Keratinocyte (primary cell): ENCODE measurements around the gene MAP3K8. TPM values are rescaled to one million over a fixed set of nuclear protein-coding genes. Genes with fewer than 3 reads are reported as not detected.

Source experiments
- DNase-seq: peaks from one replicate; pipeline ENCODE4 v3.0.0-alpha.2; 2011; ENCODE audit warnings: low read depth, missing footprints, low spot score
- FAIRE-seq: peaks from 2 replicates; lab custom pipeline; 2011; peaks lifted over from hg19 to GRCh38; lab: Jason Lieb, UNC
- H2AFZ ChIP-seq: 2 replicates; pipeline ENCODE4 v1.6.0; 2012; ENCODE audit warnings: low read length, control low read depth, inconsistent platforms; ENCODE audit not compliant: control insufficient read depth
- H3K27ac ChIP-seq: 2 replicates; pipeline ENCODE4 v1.5.1; 2011; ENCODE audit warnings: low read length; ENCODE audit not compliant: control insufficient read depth, insufficient read depth
- H3K27me3 ChIP-seq: 3 replicates; pipeline ENCODE4 v1.6.0; 2011; ENCODE audit warnings: low read length; ENCODE audit not compliant: control insufficient read depth, insufficient read depth; ENCODE audit errors: extremely low read depth
- H3K36me3 ChIP-seq, 2 experiments: 2 replicates in 1 of 2; 3 replicates in 1 of 2; pipeline ENCODE4 v1.5.1; 2011; ENCODE audit warnings: low read length in 2 of 2, mild to moderate bottlenecking in 1 of 2; ENCODE audit not compliant: control insufficient read depth in 2 of 2, insufficient read depth in 2 of 2; ENCODE audit errors: extremely low read depth in 1 of 2
- H3K4me1 ChIP-seq: 3 replicates; pipeline ENCODE4 v1.5.1; 2011; ENCODE audit warnings: low read length; ENCODE audit not compliant: control insufficient read depth, insufficient read depth; ENCODE audit errors: extremely low read depth
- H3K4me2 ChIP-seq: 3 replicates; pipeline ENCODE4 v1.6.0; 2011; ENCODE audit warnings: low read depth, low read length; ENCODE audit not compliant: control insufficient read depth, insufficient read depth; ENCODE audit errors: extremely low read depth
- H3K4me3 ChIP-seq, 3 experiments: fragments of 200-600 bp in 1 of 3; sonication (generic) in 1 of 3; 2 replicates in 2 of 3; 3 replicates in 1 of 3; pipeline ENCODE4 v1.5.1; 2011 to 2016; ENCODE audit warnings: low read length in 3 of 3, mild to moderate bottlenecking in 3 of 3, control low read depth in 2 of 3, inconsistent platforms in 1 of 3, low read depth in 1 of 3, mixed read lengths in 1 of 3, mixed run types in 1 of 3, moderate library complexity in 1 of 3; ENCODE audit not compliant: control insufficient read depth in 2 of 3, insufficient read depth in 2 of 3; ENCODE audit errors: extremely low read depth in 1 of 3
- H3K79me2 ChIP-seq: 2 replicates; pipeline ENCODE4 v1.6.0; 2012; ENCODE audit warnings: low read length; ENCODE audit not compliant: control insufficient read depth, insufficient read depth
- H3K9ac ChIP-seq: 3 replicates; pipeline ENCODE4 v1.6.0; 2011; ENCODE audit warnings: low read length; ENCODE audit not compliant: control insufficient read depth, insufficient read depth; ENCODE audit errors: extremely low read depth
- H3K9me1 ChIP-seq: 3 replicates; pipeline ENCODE4 v1.6.0; 2011; ENCODE audit warnings: low read length; ENCODE audit not compliant: control insufficient read depth, insufficient read depth; ENCODE audit errors: extremely low read depth
- H3K9me3 ChIP-seq: 2 replicates; pipeline ENCODE4 v1.5.1; 2012; ENCODE audit warnings: low read depth, low read length; ENCODE audit not compliant: control insufficient read depth
- H4K20me1 ChIP-seq: 3 replicates; pipeline ENCODE4 v1.6.0; 2011; ENCODE audit warnings: low read length; ENCODE audit not compliant: control insufficient read depth, insufficient read depth; ENCODE audit errors: extremely low read depth
- CTCF ChIP-seq, 3 experiments: IDR thresholded peaks in 1 of 3; conservative IDR thresholded peaks in 1 of 3; optimal IDR thresholded peaks in 1 of 3; 2 replicates in 2 of 3; 3 replicates in 1 of 3; pipeline versions ENCODE3 to v1.5.1; 2011; ENCODE audit warnings: low read length in 3 of 3, mild to moderate bottlenecking in 3 of 3, moderate library complexity in 2 of 3, control low read depth in 1 of 3, inconsistent platforms in 1 of 3; ENCODE audit not compliant: insufficient read depth in 2 of 3; ENCODE audit errors: extremely low read depth in 1 of 3
- EZH2 ChIP-seq: IDR thresholded peaks from one replicate; pipeline ENCODE4 v1.6.1; 2012; ENCODE audit warnings: inconsistent platforms, mild to moderate bottlenecking, low read length, moderate library complexity
- dilution Hi-C: fragments of 300-500 bp; cut with MboI; formaldehyde crosslinking; loops from one replicate; pipeline ENCODE4 v1.7.0; 2020; ENCODE audit warnings: low sequenced_read_pairs; ENCODE audit not compliant: extremely low pct_ligation_motif_present
- polyA plus RNA-seq, 5 experiments: library from polyadenylated mRNA; depleted of rRNA in 3 of 5; stranded (reverse) in 3 of 5; stranded (forward) in 1 of 5; unstranded in 1 of 5; fragments of >200 nt; gene quantifications; 1 replicate in 1 of 5; 2 replicates in 3 of 5; 3 replicates in 1 of 5; pipeline versions ENCODE4 v1.2.1 to v1.2.3, GENCODE V29; 2011 to 2012; ENCODE audit warnings: missing spikeins in 2 of 5, low read depth in 1 of 5, low replicate concordance in 1 of 5

The MAP3K8 gene
- polyA plus RNA-seq, 1 donor (not counting 4 experiments of a cell fraction or from before 2014, with no cell fraction given): 4.9 TPM

GRCh38 chr10:30500963-30501504 is 67.0 kb downstream of the MAP3K8 start:
- FAIRE-seq: no peak
- H3K79me2 ChIP-seq: no peaks in the 10 kb centered on the region
- H4K20me1 ChIP-seq: no peaks in the 10 kb centered on the region
- H3K4me2 ChIP-seq: no peak overlapping the region
- no peak overlapping the region for H2AFZ ChIP-seq
- H3K4me3 ChIP-seq: no peak overlapping the region
- no peaks in the 10 kb centered on the region for H3K9me1 ChIP-seq
- no peak overlapping the region for H3K27ac ChIP-seq
- no peaks in the 10 kb centered on the region for H3K9me3 ChIP-seq
- H3K4me1 ChIP-seq: no peaks in the 10 kb centered on the region
- TF ChIP-seq CTCF (optimal IDR thresholded peaks at IDR 0.05 in 1 of 3, IDR thresholded peaks at IDR 0.05 in 1 of 3, conservative IDR thresholded peaks at IDR 0.05 in 1 of 3; ENCODE audit: extremely low read depth in 1 of 3, insufficient read depth in 2 of 3, low read length in 3 of 3) (no peak), EZH2 (no peak)
- no peak overlapping the region for H3K9ac ChIP-seq
- DNase-seq: no peak
- peaks cover 5% of the 10 kb centered on the region for H3K27me3 ChIP-seq
- H3K36me3 ChIP-seq: no peaks in the 10 kb centered on the region
- dilution Hi-C loops: no loop called here

- no peak overlapping the region for H3K9ac ChIP-seq
- H2AFZ ChIP-seq: no peak overlapping the region
- FAIRE-seq (no peak), DNase-seq (no peak)
- no peaks in the 10 kb centered on the region for H3K9me1 ChIP-seq
- no peaks in the 10 kb centered on the region for H3K79me2 ChIP-seq
- dilution Hi-C loops: no loop called here
- H3K36me3 ChIP-seq: no peaks in the 10 kb centered on the region
- H3K4me3 ChIP-seq: no peak overlapping the region
- H3K4me2 ChIP-seq: no peak overlapping the region
- H3K4me1 ChIP-seq: no peaks in the 10 kb centered on the region
- no peaks in the 10 kb centered on the region for H4K20me1 ChIP-seq
- H3K27ac ChIP-seq: no peak overlapping the region
- H3K9me3 ChIP-seq: no peaks in the 10 kb centered on the region
- TF ChIP-seq CTCF (optimal IDR thresholded peaks at IDR 0.05 in 1 of 3, IDR thresholded peaks at IDR 0.05 in 1 of 3, conservative IDR thresholded peaks at IDR 0.05 in 1 of 3; ENCODE audit: extremely low read depth in 1 of 3, insufficient read depth in 2 of 3, low read length in 3 of 3) (no peak), EZH2 (no peak)
- H3K27me3 ChIP-seq: peaks cover 5% of the 10 kb centered on the region
Observed at GRCh38 chr10:30502266-30503060, 68.5 kb downstream of the MAP3K8 start.
